T-helper 1 cell treated with Interleukin-12 subunit alpha and Interleukin-12 subunit beta and Interleukin-4 antibody, amounts not matched to agents 30 μg/mL and 1 μg/mL, for 36 hours (primary cell): Measurements from ENCODE around the gene TEX13A.

Experiments used
- H3K27ac Mint-ChIP-seq: one replicate; pipeline ENCODE4 v1.8.0; 2021; ENCODE audit warnings: mild to moderate bottlenecking, mixed read lengths
- H3K27me3 Mint-ChIP-seq: one replicate; pipeline ENCODE4 v1.8.0; 2021; ENCODE audit warnings: low read depth, mixed read lengths
- H3K36me3 Mint-ChIP-seq: one replicate; pipeline ENCODE4 v1.8.0; 2021; ENCODE audit warnings: low read depth, mixed read lengths
- H3K4me1 Mint-ChIP-seq: one replicate; pipeline ENCODE4 v1.8.0; 2021; ENCODE audit warnings: low read depth, mixed read lengths
- H3K4me3 Mint-ChIP-seq: one replicate; pipeline ENCODE4 v1.8.0; 2021; ENCODE audit warnings: mild to moderate bottlenecking, moderate library complexity, mixed read lengths
- H3K9me3 Mint-ChIP-seq: one replicate; pipeline ENCODE4 v1.8.0; 2021; ENCODE audit warnings: mixed read lengths

Gene TEX13A

DNA sequence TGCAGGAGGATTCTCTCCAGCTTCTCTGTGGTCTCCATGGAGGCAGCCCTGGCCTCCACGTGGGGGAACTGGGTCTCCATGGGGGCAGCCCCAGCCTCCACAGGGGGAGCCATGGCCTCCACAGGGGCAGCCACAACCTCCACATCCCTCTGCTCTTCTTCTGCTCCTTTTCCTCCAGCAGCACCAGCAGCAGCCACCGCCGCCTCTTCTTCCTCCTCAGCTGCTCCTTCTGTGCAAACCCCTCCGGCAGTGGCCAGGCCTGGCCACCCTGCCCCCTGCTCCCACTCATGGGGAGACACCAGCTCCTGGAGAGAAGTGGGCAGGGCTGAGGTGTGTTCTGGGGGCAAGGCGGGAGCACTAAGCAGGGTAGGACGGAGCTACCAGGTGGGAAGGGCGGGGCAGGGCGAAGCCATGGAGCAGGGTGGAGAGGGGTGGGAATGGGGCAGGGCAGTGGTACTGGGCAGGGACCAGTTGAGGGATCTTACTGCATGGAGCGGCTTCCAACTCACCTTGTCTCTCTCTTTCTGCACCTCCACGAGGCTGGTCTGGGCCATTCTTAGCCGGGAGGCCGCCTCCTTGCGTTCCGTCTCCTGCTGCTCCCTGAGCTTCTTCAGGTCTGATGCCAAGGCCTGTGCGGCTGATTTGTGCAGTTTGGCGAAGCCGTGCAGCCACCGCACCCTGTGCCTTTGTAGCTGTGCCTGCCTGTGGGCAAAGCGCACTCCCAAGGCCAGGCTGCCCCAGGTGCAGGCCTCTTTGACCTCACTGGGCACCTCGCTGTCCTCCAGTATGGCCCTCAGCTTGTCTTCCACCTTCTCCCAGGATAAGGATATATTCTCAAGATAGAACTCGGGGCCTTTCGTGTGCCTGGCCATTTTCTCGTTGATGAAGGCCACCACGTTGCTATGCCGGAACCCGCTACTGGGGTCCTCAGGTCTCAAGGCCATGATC, 766 bp downstream of the TEX13A start:
- no peak overlapping the region for H3K4me3 Mint-ChIP-seq
- no peak overlapping the region for H3K27ac Mint-ChIP-seq
- H3K9me3 Mint-ChIP-seq, result peaks cover 5% of the 10 kb centered on the region

DNA sequence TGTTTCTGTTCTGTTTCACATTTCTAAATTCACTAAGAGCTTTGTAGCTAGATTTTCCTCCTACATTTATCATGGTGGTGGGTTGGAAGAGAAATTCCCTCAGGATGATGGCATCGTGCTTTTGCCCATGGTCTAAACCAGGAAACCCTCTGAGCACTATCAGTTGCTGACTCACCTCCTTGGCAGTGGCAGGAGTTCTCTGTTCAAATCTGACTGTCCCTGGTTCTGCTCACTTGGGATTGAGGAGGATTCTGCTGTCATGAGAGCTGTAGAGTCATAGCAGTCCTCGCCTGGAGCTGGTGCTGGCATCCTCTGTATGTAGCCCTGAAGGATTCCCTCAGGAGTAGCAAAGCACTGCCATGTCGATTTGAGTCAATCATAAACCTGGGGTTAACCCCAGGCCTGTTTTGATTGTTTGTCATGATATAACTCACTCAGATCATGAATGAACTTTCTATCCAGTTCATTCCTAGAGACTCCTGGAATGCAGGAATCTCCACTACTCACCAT, 9.4 kb downstream of the TEX13A start:
- Mint-ChIP-seq H3K36me3 (no peaks in the 10 kb centered on the region), H3K4me3 (no peak overlapping the region), H3K27me3 (no peaks in the 10 kb centered on the region), H3K9me3 (peaks cover 4% of the 10 kb centered on the region), H3K4me1 (no peaks in the 10 kb centered on the region), H3K27ac (no peak overlapping the region)

More for the DNA sequence above, 766 bp downstream of the TEX13A start:
- H3K36me3 Mint-ChIP-seq, result peaks cover 1% of the 10 kb centered on the region
- H3K27me3 Mint-ChIP-seq, result no peaks in the 10 kb centered on the region
- no peaks in the 10 kb centered on the region for H3K4me1 Mint-ChIP-seq

DNA sequence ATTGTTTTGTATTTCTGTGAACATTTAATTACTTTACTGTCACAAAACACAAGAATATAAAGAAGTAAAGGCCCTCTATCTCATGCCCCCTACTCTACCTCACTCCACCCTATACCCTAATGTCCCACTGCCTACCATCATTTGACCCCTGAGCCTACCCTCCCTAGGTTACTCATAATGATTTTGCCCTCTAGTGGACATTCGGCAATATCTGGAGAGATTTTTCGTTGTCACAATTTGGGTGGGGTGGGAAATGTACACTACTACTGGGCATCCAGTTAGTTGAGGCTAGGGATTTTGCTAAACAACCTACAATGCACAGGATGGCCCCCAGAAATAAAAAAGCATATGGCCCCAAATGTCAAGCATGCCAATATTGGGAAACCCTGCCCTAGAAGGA, 10.2 kb downstream of the TEX13A start:
- Mint-ChIP-seq H3K4me1 (no peaks in the 10 kb centered on the region), H3K9me3 (no peaks in the 10 kb centered on the region), H3K4me3 (no peak overlapping the region), H3K36me3 (no peaks in the 10 kb centered on the region), H3K27me3 (no peaks in the 10 kb centered on the region), H3K27ac (no peak overlapping the region)

DNA sequence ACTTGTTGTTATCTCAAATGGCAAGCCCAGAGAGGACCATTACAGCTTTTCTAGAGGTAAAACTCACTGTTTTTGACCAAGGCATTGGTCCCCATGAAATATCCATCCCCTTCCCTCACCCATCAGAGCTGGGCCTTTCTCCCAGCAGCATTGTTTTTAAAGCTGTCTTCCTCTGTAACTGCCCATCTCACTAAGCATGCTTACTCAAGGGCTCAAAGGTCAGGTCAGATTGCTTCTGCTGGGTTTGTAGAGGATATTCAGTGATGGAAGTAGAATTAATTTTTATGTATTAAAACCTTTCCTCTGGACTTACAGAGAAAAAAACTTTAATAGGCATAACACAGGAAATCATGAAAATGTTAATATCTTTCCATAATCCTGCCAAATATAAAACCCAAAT, 11.1 kb downstream of the TEX13A start:
- Mint-ChIP-seq H3K36me3 (no peaks in the 10 kb centered on the region), H3K4me3 (no peak overlapping the region), H3K4me1 (no peaks in the 10 kb centered on the region), H3K27me3 (no peaks in the 10 kb centered on the region), H3K27ac (no peak overlapping the region), H3K9me3 (no peaks in the 10 kb centered on the region)

DNA sequence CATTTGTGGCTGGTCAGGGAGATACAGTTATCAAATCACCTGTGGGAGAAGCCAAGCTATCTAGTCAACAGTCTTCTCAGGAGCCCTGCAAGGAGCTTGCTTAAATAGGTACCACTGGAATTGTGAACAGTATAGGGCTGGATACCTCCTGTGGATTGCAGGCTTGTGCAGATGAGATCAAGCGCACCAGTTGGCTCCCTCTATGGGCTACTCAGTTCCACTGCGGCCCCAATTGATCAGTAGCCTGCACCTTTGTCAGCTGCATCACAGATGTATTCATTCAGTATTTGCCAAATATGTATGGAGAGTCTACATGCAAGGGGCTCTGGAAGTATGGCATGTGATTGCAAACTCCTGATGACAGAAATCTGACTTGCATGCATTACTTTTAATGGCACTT, 28.6 kb downstream of the TEX13A start:
- no peaks in the 10 kb centered on the region for H3K36me3 Mint-ChIP-seq
- H3K9me3 Mint-ChIP-seq, result no peaks in the 10 kb centered on the region
- no peak overlapping the region for H3K4me3 Mint-ChIP-seq
- H3K4me1 Mint-ChIP-seq, result no peaks in the 10 kb centered on the region
- H3K27me3 Mint-ChIP-seq, result no peaks in the 10 kb centered on the region
- no peak overlapping the region for H3K27ac Mint-ChIP-seq

DNA sequence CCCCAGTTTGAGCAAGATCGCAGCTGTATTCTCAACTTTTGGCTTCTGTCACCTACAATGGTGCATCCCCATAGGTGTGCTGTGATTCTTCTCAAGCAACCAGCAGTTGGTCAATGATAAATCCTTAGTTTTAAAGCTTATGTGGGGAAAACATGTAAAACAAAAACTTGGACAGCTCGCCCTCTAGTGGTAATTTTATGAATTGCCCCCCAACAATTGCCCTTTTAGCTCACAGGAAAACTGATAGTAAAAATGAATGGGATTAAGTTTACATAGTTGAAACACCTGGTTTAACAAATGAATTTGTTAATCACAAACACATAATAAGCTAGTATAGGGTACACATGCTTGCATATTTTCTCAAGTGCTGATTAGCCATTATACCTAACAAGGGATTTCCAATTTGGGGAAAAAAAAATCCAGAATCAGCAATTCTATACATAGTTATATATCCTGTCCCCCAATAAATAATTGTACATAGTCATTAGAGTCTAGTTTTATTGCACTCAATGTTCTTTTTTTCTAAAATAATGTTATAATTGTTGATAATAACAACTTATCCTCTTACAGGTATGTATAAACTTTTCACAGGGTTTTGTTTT, 30.1 kb downstream of the TEX13A start:
- Mint-ChIP-seq H3K9me3 (no peaks in the 10 kb centered on the region), H3K27me3 (no peaks in the 10 kb centered on the region), H3K27ac (no peak overlapping the region), H3K36me3 (no peaks in the 10 kb centered on the region), H3K4me1 (no peaks in the 10 kb centered on the region), H3K4me3 (no peak overlapping the region)

DNA sequence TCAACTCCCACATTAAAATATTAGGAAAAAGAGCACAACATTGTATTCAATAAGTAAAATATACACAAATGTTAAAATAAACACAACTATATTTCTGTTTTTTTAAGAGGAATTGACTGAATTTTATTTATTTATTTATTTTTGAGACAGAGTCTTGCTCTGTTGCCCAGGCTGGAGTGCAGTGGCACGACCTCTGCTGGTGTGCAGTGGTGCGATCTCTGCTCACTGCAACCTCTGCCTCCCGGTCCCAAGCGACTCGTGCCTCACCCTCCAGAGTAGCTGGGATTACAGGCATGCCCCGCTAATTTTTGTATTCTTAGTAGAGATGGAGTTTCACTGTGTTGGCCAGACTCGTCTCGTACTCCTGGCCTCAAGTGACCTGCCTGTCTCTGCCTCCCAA, 31.4 kb downstream of the TEX13A start:
- Mint-ChIP-seq H3K9me3 (no peaks in the 10 kb centered on the region), H3K36me3 (no peaks in the 10 kb centered on the region), H3K27me3 (no peaks in the 10 kb centered on the region), H3K27ac (no peak overlapping the region), H3K4me1 (no peaks in the 10 kb centered on the region), H3K4me3 (no peak overlapping the region)

DNA sequence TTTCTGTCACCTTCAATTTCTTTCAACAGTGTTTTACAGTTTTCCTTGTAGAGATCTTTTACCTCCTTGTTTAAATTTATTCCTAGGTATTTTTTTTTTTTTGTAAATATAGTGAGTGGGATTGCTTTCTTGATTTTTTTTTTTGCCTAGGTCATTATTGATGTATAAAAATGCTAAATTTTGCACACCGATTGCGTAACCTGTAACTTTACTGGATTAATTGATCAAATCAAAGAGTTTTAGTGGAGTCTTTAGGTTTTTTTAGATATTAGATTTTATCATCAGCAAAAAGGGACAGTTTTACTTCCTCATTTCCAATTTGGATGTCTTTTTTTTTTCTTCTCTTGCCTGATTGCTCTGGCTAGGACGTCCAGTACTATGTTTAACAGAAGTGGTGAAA, 40.9 kb downstream of the TEX13A start:
- Mint-ChIP-seq H3K36me3 (no peaks in the 10 kb centered on the region), H3K9me3 (no peaks in the 10 kb centered on the region), H3K4me1 (no peaks in the 10 kb centered on the region), H3K27me3 (no peaks in the 10 kb centered on the region), H3K27ac (no peak overlapping the region), H3K4me3 (no peak overlapping the region)

DNA sequence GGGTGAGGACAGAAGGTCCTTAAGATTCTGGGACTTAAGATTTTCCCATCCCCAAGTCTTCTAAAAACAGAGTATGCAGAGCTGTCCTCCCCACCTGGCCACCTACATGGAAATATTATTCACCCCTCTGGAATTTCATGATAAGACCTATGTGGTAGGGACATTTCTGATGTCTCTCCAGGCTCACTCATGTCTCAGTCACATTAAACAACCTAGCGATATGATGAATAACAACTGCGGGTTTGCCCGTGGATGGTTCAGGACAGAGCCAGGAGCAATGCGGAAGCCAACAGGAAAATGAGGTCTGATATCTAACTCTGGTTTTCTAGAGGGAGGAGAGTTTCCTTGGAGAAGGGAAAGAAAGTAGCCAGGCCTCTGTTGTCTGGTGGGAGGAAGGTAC, 47.4 kb downstream of the TEX13A start:
- no peaks in the 10 kb centered on the region for H3K4me1 Mint-ChIP-seq
- H3K27ac Mint-ChIP-seq, result no peak overlapping the region
- no peaks in the 10 kb centered on the region for H3K27me3 Mint-ChIP-seq
- H3K4me3 Mint-ChIP-seq, result no peak overlapping the region
- H3K36me3 Mint-ChIP-seq, result no peaks in the 10 kb centered on the region
- H3K9me3 Mint-ChIP-seq, result no peaks in the 10 kb centered on the region
